Esophagus muscularis mucosa (tissue), 4 donors: ENCODE results near the gene SMS. TPM values are rescaled to one million over a fixed set of nuclear protein-coding genes. Genes with fewer than 3 reads are reported as not detected.

Source experiments
- DNase-seq: peaks from one replicate; pipeline ENCODE4 v3.0.0-alpha.2; 2017; ENCODE audit errors: extremely low spot score
- H3K27ac ChIP-seq, 4 donors: fragments of 200-600 bp; sonication (generic); replicated peaks in 1 of 4; 1 replicate in 3 of 4; 2 replicates in 1 of 4; pipeline ENCODE4 v1.5.1; 2016 to 2019; ENCODE audit warnings: mild to moderate bottlenecking in 1 of 4
- H3K27me3 ChIP-seq, 4 donors: fragments of 200-600 bp; sonication (generic); one replicate each; pipeline versions ENCODE4 v1.5.1 to v1.6.0; 2016 to 2019
- H3K36me3 ChIP-seq, 4 donors: fragments of 200-600 bp; sonication (generic); one replicate each; pipeline ENCODE4 v1.5.1; 2016 to 2019
- H3K4me1 ChIP-seq, 4 donors: fragments of 200-600 bp; sonication (generic); one replicate each; pipeline ENCODE4 v1.5.1; 2016 to 2019
- H3K4me3 ChIP-seq, 4 donors: fragments of 200-600 bp; sonication (generic); 1 replicate in 2 of 4; 2 replicates in 2 of 4; pipeline ENCODE4 v1.5.1; 2016 to 2019; ENCODE audit warnings: mild to moderate bottlenecking in 4 of 4, moderate library complexity in 1 of 4
- H3K9me3 ChIP-seq, 4 donors: fragments of 200-600 bp; sonication (generic); 1 replicate in 3 of 4; 2 replicates in 1 of 4; pipeline ENCODE4 v1.5.1; 2016 to 2019
- EP300 ChIP-seq: sonication (generic); formaldehyde crosslinking; IDR thresholded peaks from one replicate; pipeline ENCODE4 v1.6.1; 2017; ENCODE audit warnings: antibody characterized with exemption
- POLR2A ChIP-seq: fragments of 450-650 bp; IDR thresholded peaks from one replicate; pipeline ENCODE4 v1.6.1; 2017; ENCODE audit warnings: antibody characterized with exemption, moderate library complexity, mild to moderate bottlenecking, low read depth
- POLR2AphosphoS5 ChIP-seq, 2 donors: sonication (generic); formaldehyde crosslinking; IDR thresholded peaks; one replicate each; pipeline ENCODE4 v1.6.1; 2017; ENCODE audit warnings: antibody characterized with exemption in 2 of 2
- WGBS: methylation state at CpG from one replicate; pipeline ENCODE4 v1.1.5; 2018; 5-methylcytosine and 5-hydroxymethylcytosine counted together
- intact Hi-C: fragments of 100-400 bp; cut with DNase I; formaldehyde crosslinking; loops from one replicate; pipeline ENCODE4 v1.15.1; 2023
- total RNA-seq, 4 donors: library from RNA; depleted of rRNA; stranded (reverse); fragments of >200 nt; gene quantifications; one replicate each; pipeline versions ENCODE4 v1.1.0 to v1.2.1, GENCODE V29; 2016
- TF ChIP-seq, protein P1 (sequence below), 3 experiments: fragments of 200-600 bp in 2 of 3; fragments of 450-650 bp in 1 of 3; sonication (generic) in 2 of 3; IDR thresholded peaks; one replicate each; pipeline ENCODE4 v1.5.1; 2017 to 2019; ENCODE audit warnings: antibody characterized with exemption in 3 of 3, mild to moderate bottlenecking in 2 of 3, moderate library complexity in 1 of 3

Gene SMS
- total RNA-seq, 4 donors from 2014 or later: 56.3 to 79.7 (median 65.6) TPM

DNA sequence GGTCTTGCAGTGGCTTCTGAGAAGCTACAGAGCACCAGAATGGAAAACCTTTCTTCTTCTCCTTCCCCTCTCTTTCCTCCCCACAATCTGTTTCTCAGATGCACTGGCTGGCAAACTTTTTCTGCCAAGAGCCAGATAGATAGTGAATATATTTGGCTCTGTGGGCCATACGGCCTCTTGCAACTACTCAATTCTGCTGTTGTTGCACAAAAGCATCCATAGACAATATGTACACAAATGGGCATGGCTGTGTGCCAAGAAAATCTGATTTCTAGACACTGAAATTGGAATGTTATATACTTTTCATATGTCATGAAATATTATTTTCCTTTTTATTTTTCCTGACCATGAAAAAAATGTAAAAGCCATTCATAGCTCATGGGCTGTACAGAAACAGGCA, 94.7 kb downstream of the SMS start:
- Histone ChIP-seq H3K27ac (no peak overlapping the region), H3K4me1 (no peaks in the 10 kb centered on the region), H3K4me3 (no peak overlapping the region), H3K27me3 (no peaks in the 10 kb centered on the region), H3K36me3 (no peaks in the 10 kb centered on the region), H3K9me3 (no peaks in the 10 kb centered on the region)
- TF ChIP-seq POLR2AphosphoS5 (IDR thresholded peaks at IDR 0.05): no peak
- TF ChIP-seq, protein P1, sequence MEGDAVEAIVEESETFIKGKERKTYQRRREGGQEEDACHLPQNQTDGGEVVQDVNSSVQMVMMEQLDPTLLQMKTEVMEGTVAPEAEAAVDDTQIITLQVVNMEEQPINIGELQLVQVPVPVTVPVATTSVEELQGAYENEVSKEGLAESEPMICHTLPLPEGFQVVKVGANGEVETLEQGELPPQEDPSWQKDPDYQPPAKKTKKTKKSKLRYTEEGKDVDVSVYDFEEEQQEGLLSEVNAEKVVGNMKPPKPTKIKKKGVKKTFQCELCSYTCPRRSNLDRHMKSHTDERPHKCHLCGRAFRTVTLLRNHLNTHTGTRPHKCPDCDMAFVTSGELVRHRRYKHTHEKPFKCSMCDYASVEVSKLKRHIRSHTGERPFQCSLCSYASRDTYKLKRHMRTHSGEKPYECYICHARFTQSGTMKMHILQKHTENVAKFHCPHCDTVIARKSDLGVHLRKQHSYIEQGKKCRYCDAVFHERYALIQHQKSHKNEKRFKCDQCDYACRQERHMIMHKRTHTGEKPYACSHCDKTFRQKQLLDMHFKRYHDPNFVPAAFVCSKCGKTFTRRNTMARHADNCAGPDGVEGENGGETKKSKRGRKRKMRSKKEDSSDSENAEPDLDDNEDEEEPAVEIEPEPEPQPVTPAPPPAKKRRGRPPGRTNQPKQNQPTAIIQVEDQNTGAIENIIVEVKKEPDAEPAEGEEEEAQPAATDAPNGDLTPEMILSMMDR (IDR thresholded peaks at IDR 0.05): no peak
- TF ChIP-seq POLR2A: no peak
- TF ChIP-seq EP300: no peak
- intact Hi-C loops: no loop called here
- 71% methylated on average over 1 of the region's 1 CpG for WGBS
- DNase-seq: no peak

DNA sequence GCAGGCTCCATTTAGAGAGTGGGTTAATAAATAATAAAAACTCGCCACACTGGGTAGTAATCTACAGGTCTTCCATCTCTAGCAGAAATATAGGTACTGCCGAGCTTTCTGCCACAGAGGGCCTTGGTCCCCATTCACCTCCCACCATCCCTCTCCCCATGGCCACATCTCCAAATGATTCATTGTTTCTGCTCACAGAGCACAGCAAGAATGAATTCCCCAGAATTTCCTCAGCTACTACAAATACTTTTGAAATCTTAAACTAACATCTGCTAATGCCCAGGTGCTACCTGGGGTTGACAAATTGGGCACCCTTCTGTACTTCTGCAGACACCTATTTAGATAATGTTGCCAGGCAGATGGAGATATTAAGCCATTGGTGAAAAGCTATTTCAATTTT, 96.7 kb downstream of the SMS start:
- WGBS: 69% methylated on average over 2 of the region's 2 CpGs

DNA sequence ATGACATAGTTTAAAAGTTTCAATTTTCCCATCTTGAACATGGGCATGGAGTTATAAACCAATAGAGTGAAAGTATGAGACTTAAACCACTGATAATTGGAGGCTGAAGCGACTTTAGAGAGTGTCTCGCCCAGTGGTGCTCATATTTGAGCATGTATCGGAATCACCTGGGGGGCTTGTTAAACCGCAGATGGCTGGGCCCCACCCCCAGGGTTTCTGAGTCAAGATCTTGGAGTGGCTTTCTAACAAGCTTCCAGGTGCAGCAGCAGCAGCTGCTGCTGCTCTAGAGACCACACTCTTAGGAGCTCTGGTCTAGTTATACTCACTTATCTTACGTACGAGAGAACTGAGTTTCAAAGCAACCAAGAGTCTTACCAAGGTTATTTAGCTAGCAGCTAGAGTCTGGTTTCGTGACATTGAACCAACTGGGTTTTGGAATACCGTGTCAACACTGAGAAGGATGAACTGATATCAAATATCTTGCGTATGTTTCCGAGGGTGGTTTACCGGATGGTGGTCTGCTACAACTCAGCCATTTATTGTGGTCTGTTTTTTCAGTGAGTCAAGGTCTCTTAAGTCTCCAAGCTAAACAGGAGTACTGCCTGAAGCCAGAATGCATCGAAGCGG, 97.5 kb downstream of the SMS start:
- no peak overlapping the region for H3K4me3 ChIP-seq
- DNase-seq: no peak
- TF ChIP-seq EP300: no peak
- TF ChIP-seq POLR2AphosphoS5 (IDR thresholded peaks at IDR 0.05): no peak
- TF ChIP-seq, protein P1 (IDR thresholded peaks at IDR 0.05): no peak
- TF ChIP-seq POLR2A: no peak
- no peaks in the 10 kb centered on the region for H3K36me3 ChIP-seq
- H3K27me3 ChIP-seq: no peaks in the 10 kb centered on the region
- H3K9me3 ChIP-seq: no peaks in the 10 kb centered on the region
- intact Hi-C loops: no loop called here
- no peaks in the 10 kb centered on the region for H3K4me1 ChIP-seq
- no peak overlapping the region for H3K27ac ChIP-seq
- WGBS: 91% methylated on average over 13 of the region's 13 CpGs

More for the DNA sequence above, 96.7 kb downstream of the SMS start:
- no peak for TF ChIP-seq POLR2AphosphoS5 (IDR thresholded peaks at IDR 0.05)
- TF ChIP-seq, protein P1 (IDR thresholded peaks at IDR 0.05): no peak
- no peak for TF ChIP-seq POLR2A
- TF ChIP-seq EP300: no peak
- H3K27ac ChIP-seq: no peak overlapping the region
- no peaks in the 10 kb centered on the region for H3K9me3 ChIP-seq
- no peak overlapping the region for H3K4me3 ChIP-seq
- no peaks in the 10 kb centered on the region for H3K27me3 ChIP-seq
- intact Hi-C loops: no loop called here
- no peaks in the 10 kb centered on the region for H3K4me1 ChIP-seq
- DNase-seq: no peak
- no peaks in the 10 kb centered on the region for H3K36me3 ChIP-seq

GRCh38 chrX:22039541-22039940, 99.0 kb downstream of the SMS start:
- DNase-seq: no peak
- Histone ChIP-seq H3K9me3 (no peaks in the 10 kb centered on the region), H3K27ac (no peak overlapping the region), H3K27me3 (no peaks in the 10 kb centered on the region), H3K36me3 (no peaks in the 10 kb centered on the region), H3K4me3 (no peak overlapping the region), H3K4me1 (no peaks in the 10 kb centered on the region)
- no peak for TF ChIP-seq POLR2AphosphoS5 (IDR thresholded peaks at IDR 0.05)
- TF ChIP-seq, protein P1 (IDR thresholded peaks at IDR 0.05): no peak
- TF ChIP-seq POLR2A: no peak
- TF ChIP-seq EP300: no peak
- WGBS: 71% methylated on average over 6 of the region's 6 CpGs
- intact Hi-C loops: no loop called here

GRCh38 chrX:22040184-22040583, 99.7 kb downstream of the SMS start:
- intact Hi-C loops: no loop called here
- DNase-seq: no peak
- no peak for TF ChIP-seq POLR2AphosphoS5 (IDR thresholded peaks at IDR 0.05)
- TF ChIP-seq, protein P1 (IDR thresholded peaks at IDR 0.05): no peak
- no peak for TF ChIP-seq EP300
- no peak for TF ChIP-seq POLR2A
- Histone ChIP-seq H3K4me3 (no peak overlapping the region), H3K27ac (no peak overlapping the region), H3K27me3 (no peaks in the 10 kb centered on the region), H3K36me3 (no peaks in the 10 kb centered on the region), H3K4me1 (no peaks in the 10 kb centered on the region), H3K9me3 (no peaks in the 10 kb centered on the region)
- 91% methylated on average over 2 of the region's 2 CpGs for WGBS
